ENCODE results near the gene PHOX2A. TPM values are rescaled to one million over a fixed set of nuclear protein-coding genes. Genes with fewer than 3 reads are reported as not detected.
"Not testable (repeated sequence)": the region's sequence is repeated elsewhere in the genome, so short reads cannot be mapped to it uniquely, and the experiment has no call there.

PHOX2A gene
- not detected for polyA plus RNA-seq (2013, experiment 1 of 2)
- not detected for polyA plus RNA-seq (2013, experiment 2 of 2)

DNA sequence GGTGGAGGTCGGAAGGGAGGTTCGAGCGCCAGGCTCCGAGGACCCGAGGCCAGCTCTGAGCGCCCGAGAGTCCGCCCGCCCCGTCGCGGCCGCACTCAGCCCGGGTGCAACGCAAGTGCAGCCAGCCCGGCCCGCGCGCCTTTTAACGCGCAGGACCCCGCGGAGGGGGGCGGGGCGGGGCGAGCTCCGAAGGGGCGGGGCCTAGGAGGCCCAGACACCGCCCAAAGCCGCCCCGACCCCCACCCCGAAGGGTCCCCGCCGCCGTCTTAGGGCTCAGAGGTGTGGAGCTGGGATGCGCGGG is at the start of gene PHOX2A:
Gene PHOX2A, minus strand, starts transcription at position 117 of the 301 bp plus-strand sequence. CDS start 172 bp downstream, outside the sequence.
- H3K4me2 ChIP-seq (ENCODE audit: low read length, poor library complexity, severe bottlenecking): peak within 1 kb of the TSS; percentile 59
- no peak within 1 kb of the TSS for H3K18ac ChIP-seq (ENCODE audit: low read depth in 1 of 2, low read length in 2 of 2)
- H4K8ac ChIP-seq (ENCODE audit: low read length): no peak within 1 kb of the TSS
- H3K4me1 ChIP-seq (ENCODE audit: control insufficient read depth, insufficient read depth, low read depth, low read length): peaks cover 26% of the 10 kb centered on the region
- H3K14ac ChIP-seq (ENCODE audit: low read length in 2 of 2): no peak within 1 kb of the TSS
- H3K23ac ChIP-seq (ENCODE audit: low read length in 2 of 2): peak within 1 kb of the TSS in 1 of 2 experiments; percentile 51
- no peaks in the 10 kb centered on the region for H3K79me1 ChIP-seq (replicated peaks; ENCODE audit: low read length, poor library complexity, severe bottlenecking)
- H3K4me3 ChIP-seq (ENCODE audit: insufficient read depth in 1 of 2, low read depth in 1 of 2, low read length in 2 of 2): no peak within 1 kb of the TSS
- no peak within 1 kb of the TSS for H4K91ac ChIP-seq (ENCODE audit: low read length)
- H2BK5ac ChIP-seq (ENCODE audit: low read depth, low read length, poor library complexity, severe bottlenecking): no peak within 1 kb of the TSS
- no peak within 1 kb of the TSS for H2BK15ac ChIP-seq (ENCODE audit: low read depth, poor library complexity, severe bottlenecking)
- DNase-seq: no peak
- H3K4ac ChIP-seq (ENCODE audit: low read depth in 1 of 2, low read length in 2 of 2): no peak within 1 kb of the TSS
- H3K27ac ChIP-seq (ENCODE audit: low read length, poor library complexity, severe bottlenecking): no peak within 1 kb of the TSS
- no peaks in the 10 kb centered on the region for H3K9me3 ChIP-seq (ENCODE audit: control insufficient read depth, low read length)
- no peak within 1 kb of the TSS for H2AFZ ChIP-seq (ENCODE audit: low read depth, low read length)
- no peak within 1 kb of the TSS for H2AK5ac ChIP-seq (ENCODE audit: low read length, severe bottlenecking)
- under 1% methylated on average over 30 of the region's 37 CpGs for WGBS
- no peaks in the 10 kb centered on the region for H3K36me3 ChIP-seq (ENCODE audit: control insufficient read depth in 1 of 2, insufficient read depth in 2 of 2, low read depth in 1 of 2, low read length in 2 of 2)
- no peak within 1 kb of the TSS for H2BK120ac ChIP-seq (ENCODE audit: low read depth, low read length)
- H3K27me3 ChIP-seq (ENCODE audit: control insufficient read depth in 1 of 2, insufficient read depth in 1 of 2, low read length in 2 of 2): peaks cover 78 to 89% of the 10 kb centered on the region in 2 experiments
- no peak within 1 kb of the TSS for H3K9ac ChIP-seq (ENCODE audit: low read length)
- no peak within 1 kb of the TSS for H2BK12ac ChIP-seq (ENCODE audit: low read length in 2 of 2)

DNA sequence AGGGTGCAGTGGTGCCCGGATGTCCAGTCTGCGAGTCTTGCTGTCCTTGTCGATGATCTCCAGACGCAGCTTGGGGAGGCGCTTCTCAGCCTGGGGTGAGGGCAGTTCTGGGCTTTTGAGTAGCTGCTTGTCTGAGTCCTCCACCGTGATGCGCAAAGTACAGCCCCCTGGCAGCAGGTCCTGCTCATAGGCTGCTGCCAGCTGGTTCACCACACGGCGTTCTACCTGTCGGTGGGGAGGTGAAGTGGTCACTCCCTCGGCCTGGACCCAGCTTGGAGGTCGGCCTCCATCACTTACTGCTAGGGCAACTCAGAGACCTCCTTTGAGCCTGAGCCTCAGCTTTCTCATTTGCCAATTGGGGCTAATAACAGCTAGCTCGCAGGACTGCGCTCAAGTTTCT is 49.4 kb upstream of the PHOX2A start:
- H2BK15ac ChIP-seq (ENCODE audit: low read depth, poor library complexity, severe bottlenecking): no peak overlapping the region
- WGBS: 96% methylated on average over 14 of the region's 14 CpGs

GRCh38 chr11:72292106-72292785 is 48.3 kb upstream of the PHOX2A start:
- Histone ChIP-seq H3K27ac (ENCODE audit: low read length, poor library complexity, severe bottlenecking) (no peak overlapping the region), H3K27me3 (ENCODE audit: control insufficient read depth in 1 of 2, insufficient read depth in 1 of 2, low read length in 2 of 2) (no peaks in the 10 kb centered on the region), H3K4ac (ENCODE audit: low read depth in 1 of 2, low read length in 2 of 2) (no peak overlapping the region), H2AK5ac (ENCODE audit: low read length, severe bottlenecking) (no peak overlapping the region), H3K9ac (ENCODE audit: low read length) (no peak overlapping the region), H2AFZ (ENCODE audit: low read depth, low read length) (no peak overlapping the region), H3K9me3 (ENCODE audit: control insufficient read depth, low read length) (no peaks in the 10 kb centered on the region), H3K23ac (ENCODE audit: low read length in 2 of 2) (no peak overlapping the region), H3K4me1 (ENCODE audit: control insufficient read depth, insufficient read depth, low read depth, low read length) (no peaks in the 10 kb centered on the region), H2BK120ac (ENCODE audit: low read depth, low read length) (no peak overlapping the region), H4K8ac (ENCODE audit: low read length) (no peak overlapping the region), H2BK15ac (ENCODE audit: low read depth, poor library complexity, severe bottlenecking) (no peak overlapping the region), H3K14ac (ENCODE audit: low read length in 2 of 2) (no peak overlapping the region), H3K79me1 (replicated peaks; ENCODE audit: low read length, poor library complexity, severe bottlenecking) (no peaks in the 10 kb centered on the region), H3K36me3 (ENCODE audit: control insufficient read depth in 1 of 2, insufficient read depth in 2 of 2, low read depth in 1 of 2, low read length in 2 of 2) (peaks cover 45 to 49% of the 10 kb centered on the region in 2 experiments), H2BK5ac (ENCODE audit: low read depth, low read length, poor library complexity, severe bottlenecking) (no peak overlapping the region), H2BK12ac (ENCODE audit: low read length in 2 of 2) (no peak overlapping the region), H3K4me3 (ENCODE audit: insufficient read depth in 1 of 2, low read depth in 1 of 2, low read length in 2 of 2) (no peak overlapping the region), H3K4me2 (ENCODE audit: low read length, poor library complexity, severe bottlenecking) (no peak overlapping the region), H3K18ac (ENCODE audit: low read depth in 1 of 2, low read length in 2 of 2) (no peak overlapping the region), H4K91ac (ENCODE audit: low read length) (no peak overlapping the region)
- 75% methylated on average over 7 of the region's 8 CpGs for WGBS
- no peak for DNase-seq

More for the DNA sequence above, 49.4 kb upstream of the PHOX2A start:
- H2BK12ac ChIP-seq (ENCODE audit: low read length in 2 of 2): no peak overlapping the region
- no peak overlapping the region for H3K4me2 ChIP-seq (ENCODE audit: low read length, poor library complexity, severe bottlenecking)
- no peak overlapping the region for H3K4me3 ChIP-seq (ENCODE audit: insufficient read depth in 1 of 2, low read depth in 1 of 2, low read length in 2 of 2)
- H3K9me3 ChIP-seq (ENCODE audit: control insufficient read depth, low read length): no peaks in the 10 kb centered on the region
- H4K91ac ChIP-seq (ENCODE audit: low read length): no peak overlapping the region
- DNase-seq: no peak
- no peaks in the 10 kb centered on the region for H3K27me3 ChIP-seq (ENCODE audit: control insufficient read depth in 1 of 2, insufficient read depth in 1 of 2, low read length in 2 of 2)
- no peak overlapping the region for H3K27ac ChIP-seq (ENCODE audit: low read length, poor library complexity, severe bottlenecking)
- no peak overlapping the region for H3K23ac ChIP-seq (ENCODE audit: low read length in 2 of 2)
- H4K8ac ChIP-seq (ENCODE audit: low read length): no peak overlapping the region
- H2BK5ac ChIP-seq (ENCODE audit: low read depth, low read length, poor library complexity, severe bottlenecking): no peak overlapping the region
- H3K4ac ChIP-seq (ENCODE audit: low read depth in 1 of 2, low read length in 2 of 2): no peak overlapping the region
- H3K9ac ChIP-seq (ENCODE audit: low read length): no peak overlapping the region
- no peaks in the 10 kb centered on the region for H3K79me1 ChIP-seq (replicated peaks; ENCODE audit: low read length, poor library complexity, severe bottlenecking)
- no peak overlapping the region for H2AK5ac ChIP-seq (ENCODE audit: low read length, severe bottlenecking)
- no peaks in the 10 kb centered on the region for H3K4me1 ChIP-seq (ENCODE audit: control insufficient read depth, insufficient read depth, low read depth, low read length)
- peaks cover 55 to 56% of the 10 kb centered on the region in 2 experiments for H3K36me3 ChIP-seq (ENCODE audit: control insufficient read depth in 1 of 2, insufficient read depth in 2 of 2, low read depth in 1 of 2, low read length in 2 of 2)
- no peak overlapping the region for H3K14ac ChIP-seq (ENCODE audit: low read length in 2 of 2)
- no peak overlapping the region for H3K18ac ChIP-seq (ENCODE audit: low read depth in 1 of 2, low read length in 2 of 2)
- no peak overlapping the region for H2AFZ ChIP-seq (ENCODE audit: low read depth, low read length)
- H2BK120ac ChIP-seq (ENCODE audit: low read depth, low read length): no peak overlapping the region

DNA sequence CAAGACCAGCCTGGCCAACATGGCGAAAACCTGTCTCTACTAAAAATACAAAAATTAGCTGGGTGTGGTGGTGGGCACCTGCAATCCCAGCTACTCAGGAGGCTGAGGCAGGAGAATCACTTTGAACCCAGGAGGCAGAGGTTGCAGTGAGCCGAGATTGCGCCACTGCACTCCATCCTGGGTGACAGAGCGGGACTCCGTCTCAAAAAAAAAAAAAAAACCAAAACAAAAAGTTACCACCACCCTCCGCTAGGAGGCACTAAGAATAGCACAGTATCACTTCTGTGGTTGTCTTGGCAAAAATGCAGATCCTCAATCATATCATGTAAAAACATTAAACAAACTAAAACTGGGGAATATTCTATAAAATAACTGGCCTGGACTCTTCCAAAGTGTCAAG is 46.8 kb upstream of the PHOX2A start:
- not testable (repeated sequence) for H3K4me2 ChIP-seq (ENCODE audit: low read length, poor library complexity, severe bottlenecking); H3K4ac ChIP-seq (ENCODE audit: low read depth in 1 of 2, low read length in 2 of 2); H3K14ac ChIP-seq (ENCODE audit: low read length in 2 of 2); H2AK5ac ChIP-seq (ENCODE audit: low read length, severe bottlenecking); H3K18ac ChIP-seq (ENCODE audit: low read depth in 1 of 2, low read length in 2 of 2); H2BK12ac ChIP-seq (ENCODE audit: low read length in 2 of 2); H3K9me3 ChIP-seq (ENCODE audit: control insufficient read depth, low read length); H3K4me1 ChIP-seq (ENCODE audit: control insufficient read depth, insufficient read depth, low read depth, low read length); H3K9ac ChIP-seq (ENCODE audit: low read length); H3K4me3 ChIP-seq (ENCODE audit: insufficient read depth in 1 of 2, low read depth in 1 of 2, low read length in 2 of 2); H2AFZ ChIP-seq (ENCODE audit: low read depth, low read length); H2BK5ac ChIP-seq (ENCODE audit: low read depth, low read length, poor library complexity, severe bottlenecking); H2BK15ac ChIP-seq (ENCODE audit: low read depth, poor library complexity, severe bottlenecking); H4K8ac ChIP-seq (ENCODE audit: low read length); H2BK120ac ChIP-seq (ENCODE audit: low read depth, low read length); H3K23ac ChIP-seq (ENCODE audit: low read length in 2 of 2); H4K91ac ChIP-seq (ENCODE audit: low read length); H3K27ac ChIP-seq (ENCODE audit: low read length, poor library complexity, severe bottlenecking); H3K79me1 ChIP-seq (replicated peaks; ENCODE audit: low read length, poor library complexity, severe bottlenecking); H3K27me3 ChIP-seq (ENCODE audit: control insufficient read depth in 1 of 2, insufficient read depth in 1 of 2, low read length in 2 of 2)
- H3K36me3 ChIP-seq (ENCODE audit: control insufficient read depth in 1 of 2, insufficient read depth in 2 of 2, low read depth in 1 of 2, low read length in 2 of 2): peaks cover 34 to 36% of the 10 kb centered on the region in 2 experiments
- 95% methylated on average over 3 of the region's 6 CpGs for WGBS
- DNase-seq: peak; percentile 25
